ENCODE results near the gene SDK1.

Gene SDK1

GRCh38 chr7:4037308-4037707 lies 736.3 kb downstream of the SDK1 start:
- H3K27me3 Mint-ChIP-seq = peaks cover 5% of the 10 kb centered on the region
- H3K36me3 Mint-ChIP-seq (ENCODE audit: low read depth) = no peaks in the 10 kb centered on the region
- DNase-seq (no peak), ATAC-seq (no peak)
- H3K4me3 Mint-ChIP-seq = no peak overlapping the region
- no peaks in the 10 kb centered on the region for H3K4me1 Mint-ChIP-seq
- no peaks in the 10 kb centered on the region for H3K9me3 Mint-ChIP-seq
- H3K27ac Mint-ChIP-seq = no peak overlapping the region

GRCh38 chr7:4037877-4038276 lies 736.8 kb downstream of the SDK1 start:
- H3K9me3 Mint-ChIP-seq = no peaks in the 10 kb centered on the region

GRCh38 chr7:4040109-4040928 lies 739.3 kb downstream of the SDK1 start:
- no peak for ATAC-seq
- no peak overlapping the region for H3K27ac Mint-ChIP-seq
- DNase-seq = no peak
- H3K4me1 Mint-ChIP-seq = no peaks in the 10 kb centered on the region
- no peak overlapping the region for H3K4me3 Mint-ChIP-seq
- no peaks in the 10 kb centered on the region for H3K9me3 Mint-ChIP-seq
- H3K27me3 Mint-ChIP-seq = no peaks in the 10 kb centered on the region
- no peaks in the 10 kb centered on the region for H3K36me3 Mint-ChIP-seq (ENCODE audit: low read depth)

More at GRCh38 chr7:4037877-4038276, 736.8 kb downstream of the SDK1 start:
- DNase-seq (no peak), ATAC-seq (no peak)
- H3K4me3 Mint-ChIP-seq = no peak overlapping the region
- no peaks in the 10 kb centered on the region for H3K4me1 Mint-ChIP-seq
- H3K36me3 Mint-ChIP-seq (ENCODE audit: low read depth) = no peaks in the 10 kb centered on the region
- peaks cover 5% of the 10 kb centered on the region for H3K27me3 Mint-ChIP-seq
- no peak overlapping the region for H3K27ac Mint-ChIP-seq

GRCh38 chr7:4042402-4043045 lies 741.5 kb downstream of the SDK1 start:
- Mint-ChIP-seq H3K27ac (no peak overlapping the region), H3K9me3 (no peaks in the 10 kb centered on the region), H3K4me3 (no peak overlapping the region), H3K4me1 (no peaks in the 10 kb centered on the region), H3K36me3 (ENCODE audit: low read depth) (no peaks in the 10 kb centered on the region), H3K27me3 (no peaks in the 10 kb centered on the region)
- no peak for ATAC-seq
- no peak for DNase-seq

GRCh38 chr7:4043988-4044387 lies 742.9 kb downstream of the SDK1 start:
- no peak overlapping the region for H3K27ac Mint-ChIP-seq
- H3K27me3 Mint-ChIP-seq = no peaks in the 10 kb centered on the region
- H3K9me3 Mint-ChIP-seq = no peaks in the 10 kb centered on the region
- no peaks in the 10 kb centered on the region for H3K4me1 Mint-ChIP-seq
- H3K4me3 Mint-ChIP-seq = no peak overlapping the region
- no peak for ATAC-seq
- no peak for DNase-seq
- no peaks in the 10 kb centered on the region for H3K36me3 Mint-ChIP-seq (ENCODE audit: low read depth)

GRCh38 chr7:4045450-4045849 lies 744.4 kb downstream of the SDK1 start:
- no peaks in the 10 kb centered on the region for H3K27me3 Mint-ChIP-seq
- no peak overlapping the region for H3K27ac Mint-ChIP-seq
- no peaks in the 10 kb centered on the region for H3K9me3 Mint-ChIP-seq
- H3K4me1 Mint-ChIP-seq = no peaks in the 10 kb centered on the region
- DNase-seq = no peak
- H3K4me3 Mint-ChIP-seq = no peak overlapping the region
- H3K36me3 Mint-ChIP-seq (ENCODE audit: low read depth) = no peaks in the 10 kb centered on the region
- no peak for ATAC-seq

GRCh38 chr7:4045975-4046374 lies 744.9 kb downstream of the SDK1 start:
- Mint-ChIP-seq H3K27me3 (no peaks in the 10 kb centered on the region), H3K9me3 (no peaks in the 10 kb centered on the region), H3K4me3 (no peak overlapping the region), H3K27ac (no peak overlapping the region), H3K4me1 (no peaks in the 10 kb centered on the region), H3K36me3 (ENCODE audit: low read depth) (no peaks in the 10 kb centered on the region)
- ATAC-seq (no peak), DNase-seq (no peak)

GRCh38 chr7:4048336-4048735 lies 747.3 kb downstream of the SDK1 start:
- Mint-ChIP-seq H3K9me3 (no peaks in the 10 kb centered on the region), H3K4me3 (no peak overlapping the region), H3K4me1 (no peaks in the 10 kb centered on the region), H3K36me3 (ENCODE audit: low read depth) (no peaks in the 10 kb centered on the region), H3K27me3 (no peaks in the 10 kb centered on the region), H3K27ac (no peak overlapping the region)
- DNase-seq (no peak), ATAC-seq (no peak)

- no peaks in the 10 kb centered on the region for H3K27me3 Mint-ChIP-seq
- no peak for ATAC-seq
- DNase-seq = no peak
- no peaks in the 10 kb centered on the region for H3K4me1 Mint-ChIP-seq
- no peaks in the 10 kb centered on the region for H3K9me3 Mint-ChIP-seq
- H3K36me3 Mint-ChIP-seq (ENCODE audit: low read depth) = no peaks in the 10 kb centered on the region
- H3K4me3 Mint-ChIP-seq = no peak overlapping the region
- H3K27ac Mint-ChIP-seq = no peak overlapping the region
Observed at GRCh38 chr7:4049202-4049601, 748.1 kb downstream of the SDK1 start.

GRCh38 chr7:4050126-4050660 lies 749.1 kb downstream of the SDK1 start:
- H3K36me3 Mint-ChIP-seq (ENCODE audit: low read depth) = no peaks in the 10 kb centered on the region
- DNase-seq = no peak
- no peaks in the 10 kb centered on the region for H3K9me3 Mint-ChIP-seq
- ATAC-seq = no peak
- no peaks in the 10 kb centered on the region for H3K4me1 Mint-ChIP-seq
- H3K27me3 Mint-ChIP-seq = peaks cover 2% of the 10 kb centered on the region
- no peak overlapping the region for H3K27ac Mint-ChIP-seq
- no peak overlapping the region for H3K4me3 Mint-ChIP-seq

- Mint-ChIP-seq H3K4me3 (no peak overlapping the region), H3K4me1 (no peaks in the 10 kb centered on the region), H3K27ac (no peak overlapping the region), H3K36me3 (ENCODE audit: low read depth) (no peaks in the 10 kb centered on the region), H3K9me3 (no peaks in the 10 kb centered on the region), H3K27me3 (peaks cover 5% of the 10 kb centered on the region)
- ATAC-seq (no peak), DNase-seq (no peak)
Observed at GRCh38 chr7:4051696-4052095, 750.6 kb downstream of the SDK1 start.

GRCh38 chr7:4052130-4052529 lies 751.1 kb downstream of the SDK1 start:
- H3K27me3 Mint-ChIP-seq = peaks cover 5% of the 10 kb centered on the region
- H3K9me3 Mint-ChIP-seq = no peaks in the 10 kb centered on the region
- H3K4me3 Mint-ChIP-seq = no peak overlapping the region

GRCh38 chr7:4054158-4054557 lies 753.1 kb downstream of the SDK1 start:
- H3K36me3 Mint-ChIP-seq (ENCODE audit: low read depth) = no peaks in the 10 kb centered on the region
- H3K9me3 Mint-ChIP-seq = peaks cover 6% of the 10 kb centered on the region
- no peaks in the 10 kb centered on the region for H3K4me1 Mint-ChIP-seq
- no peak for DNase-seq
- no peak overlapping the region for H3K4me3 Mint-ChIP-seq
- no peak for ATAC-seq
- H3K27me3 Mint-ChIP-seq = peaks cover 10% of the 10 kb centered on the region
- H3K27ac Mint-ChIP-seq = no peak overlapping the region

More at GRCh38 chr7:4052130-4052529, 751.1 kb downstream of the SDK1 start:
- no peak for DNase-seq
- no peak for ATAC-seq
- Mint-ChIP-seq H3K4me1 (no peaks in the 10 kb centered on the region), H3K27ac (no peak overlapping the region), H3K36me3 (ENCODE audit: low read depth) (no peaks in the 10 kb centered on the region)

GRCh38 chr7:4056552-4057288 lies 755.7 kb downstream of the SDK1 start:
- Mint-ChIP-seq H3K36me3 (ENCODE audit: low read depth) (no peaks in the 10 kb centered on the region), H3K27ac (no peak overlapping the region), H3K27me3 (peaks cover 10% of the 10 kb centered on the region), H3K4me3 (no peak overlapping the region), H3K4me1 (no peaks in the 10 kb centered on the region), H3K9me3 (peaks cover 6% of the 10 kb centered on the region)
- ATAC-seq (no peak), DNase-seq (no peak)

- H3K27me3 Mint-ChIP-seq = peaks cover 10% of the 10 kb centered on the region
Observed at GRCh38 chr7:4057289-4057616, 756.2 kb downstream of the SDK1 start.

More at GRCh38 chr7:4057289-4057616, 756.2 kb downstream of the SDK1 start:
- H3K4me3 Mint-ChIP-seq = no peak overlapping the region
- no peak for DNase-seq
- no peaks in the 10 kb centered on the region for H3K4me1 Mint-ChIP-seq
- ATAC-seq = no peak
- no peak overlapping the region for H3K27ac Mint-ChIP-seq
- no peaks in the 10 kb centered on the region for H3K36me3 Mint-ChIP-seq (ENCODE audit: low read depth)
- H3K9me3 Mint-ChIP-seq = peaks cover 6% of the 10 kb centered on the region
